IMR-90 (cell line): Measurements from ENCODE around the gene TFAP2E. TPM values are rescaled to one million over a fixed set of nuclear protein-coding genes. Genes with fewer than 3 reads are reported as not detected.

Experiments
- USF2 ChIP-seq: fragments of 150-350 bp; IDR thresholded peaks from 2 replicates; pipeline ENCODE4 v1.6.1; 2017; ENCODE audit warnings: mild to moderate bottlenecking, antibody characterized with exemption, low read length, low read depth
- polyA plus RNA-seq, 3 experiments: library from polyadenylated mRNA; depleted of rRNA; stranded (reverse); fragments of >200 nt; gene quantifications; 2 replicates each; pipeline ENCODE4 v1.2.3, GENCODE V29; 2012; ENCODE audit warnings: low replicate concordance in 1 of 3
- total RNA-seq: library from RNA; depleted of rRNA; stranded (reverse); fragments of >200 nt; gene quantifications from 2 replicates; pipeline ENCODE4 v1.2.3, GENCODE V29; 2012

Gene TFAP2E
- total and polyA plus RNA-seq, 2 of the 4 experiments (the other 2 are of a cell fraction) = under 0.01 to 0.19 TPM

GRCh38 chr1:35557611-35558373 is 15.3 kb upstream of the TFAP2E start, which contains the start of gene NCDN (continued):
- no peak for TF ChIP-seq USF2
